ENCODE results near the gene GNPTG. TPM values are rescaled to one million over a fixed set of nuclear protein-coding genes. Genes with fewer than 3 reads are reported as not detected.

The GNPTG gene
- total and polyA plus RNA-seq, 2 of the 13 experiments (the other 11 are each of a cell fraction or from before 2014, with no cell fraction given), result 22.7 to 71.1 TPM

GRCh38 chr16:1379304-1380076, 27.8 kb downstream of the GNPTG start (continued):
- TF ChIP-seq ZBTB1 (CRISPR knock-in tag; IDR thresholded peaks at IDR 0.05; ENCODE audit: borderline replicate concordance) (no peak), ZNF484 (CRISPR knock-in tag; IDR thresholded peaks at IDR 0.05; ENCODE audit: borderline replicate concordance, low read depth) (no peak), MLXIP (CRISPR knock-in tag; IDR thresholded peaks at IDR 0.05; ENCODE audit: borderline replicate concordance) (no peak), CREB3 (CRISPR knock-in tag; IDR thresholded peaks at IDR 0.05) (0 out of 2 replicates have a peak, but pooled peaks have one; percentile 57), ZFP36L1 (CRISPR knock-in tag; IDR thresholded peaks at IDR 0.05) (0 out of 2 replicates have a peak, but pooled peaks have one; percentile 18), ZNF547 (CRISPR knock-in tag; IDR thresholded peaks at IDR 0.05) (no peak), HNRNPK (IDR thresholded peaks at IDR 0.05; ENCODE audit: low read depth, low read length, poor library complexity, severe bottlenecking) (no peak), ZNF563 (CRISPR knock-in tag; IDR thresholded peaks at IDR 0.05) (0 out of 2 replicates have a peak, but pooled peaks have one; percentile 60), MXD3 (CRISPR knock-in tag; IDR thresholded peaks at IDR 0.05) (no peak), THYN1 (CRISPR knock-in tag; IDR thresholded peaks at IDR 0.05; ENCODE audit: borderline replicate concordance, low read depth) (no peak), ZNF768 (CRISPR knock-in tag; IDR thresholded peaks at IDR 0.05) (peak; percentile 38; the same call in 1 of the 2 replicates), MAF1 (CRISPR knock-in tag; IDR thresholded peaks at IDR 0.05; ENCODE audit: borderline replicate concordance) (no peak), ZNF12 (CRISPR knock-in tag; IDR thresholded peaks at IDR 0.05) (no peak), ZNF468 (CRISPR knock-in tag; IDR thresholded peaks at IDR 0.05) (0 out of 2 replicates have a peak, but pooled peaks have one; percentile 40)
- TF ChIP-seq, protein P1, sequence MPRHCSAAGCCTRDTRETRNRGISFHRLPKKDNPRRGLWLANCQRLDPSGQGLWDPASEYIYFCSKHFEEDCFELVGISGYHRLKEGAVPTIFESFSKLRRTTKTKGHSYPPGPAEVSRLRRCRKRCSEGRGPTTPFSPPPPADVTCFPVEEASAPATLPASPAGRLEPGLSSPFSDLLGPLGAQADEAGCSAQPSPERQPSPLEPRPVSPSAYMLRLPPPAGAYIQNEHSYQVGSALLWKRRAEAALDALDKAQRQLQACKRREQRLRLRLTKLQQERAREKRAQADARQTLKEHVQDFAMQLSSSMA (CRISPR knock-in tag; IDR thresholded peaks at IDR 0.05), result no peak
- TF ChIP-seq, protein P2, sequence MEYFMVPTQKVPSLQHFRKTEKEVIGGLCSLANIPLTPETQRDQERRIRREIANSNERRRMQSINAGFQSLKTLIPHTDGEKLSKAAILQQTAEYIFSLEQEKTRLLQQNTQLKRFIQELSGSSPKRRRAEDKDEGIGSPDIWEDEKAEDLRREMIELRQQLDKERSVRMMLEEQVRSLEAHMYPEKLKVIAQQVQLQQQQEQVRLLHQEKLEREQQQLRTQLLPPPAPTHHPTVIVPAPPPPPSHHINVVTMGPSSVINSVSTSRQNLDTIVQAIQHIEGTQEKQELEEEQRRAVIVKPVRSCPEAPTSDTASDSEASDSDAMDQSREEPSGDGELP (IDR thresholded peaks at IDR 0.05; ENCODE audit: borderline replicate concordance, low read depth), result no peak
- TF ChIP-seq, protein P3, sequence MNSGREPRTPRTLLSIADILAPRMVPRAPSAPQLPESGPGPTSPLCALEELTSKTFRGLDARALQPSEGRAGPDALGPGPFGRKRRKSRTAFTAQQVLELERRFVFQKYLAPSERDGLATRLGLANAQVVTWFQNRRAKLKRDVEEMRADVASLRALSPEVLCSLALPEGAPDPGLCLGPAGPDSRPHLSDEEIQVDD (CRISPR knock-in tag; IDR thresholded peaks at IDR 0.05; ENCODE audit: borderline replicate concordance), result no peak
- TF ChIP-seq, protein P4, sequence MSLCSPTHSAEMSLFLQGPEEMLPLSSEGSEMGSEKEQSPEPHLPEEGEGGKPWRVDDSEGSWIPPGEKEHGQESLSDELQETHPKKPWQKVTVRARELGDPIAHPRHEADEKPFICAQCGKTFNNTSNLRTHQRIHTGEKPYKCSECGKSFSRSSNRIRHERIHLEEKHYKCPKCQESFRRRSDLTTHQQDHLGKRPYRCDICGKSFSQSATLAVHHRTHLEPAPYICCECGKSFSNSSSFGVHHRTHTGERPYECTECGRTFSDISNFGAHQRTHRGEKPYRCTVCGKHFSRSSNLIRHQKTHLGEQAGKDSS (CRISPR knock-in tag; IDR thresholded peaks at IDR 0.05; ENCODE audit: borderline replicate concordance, low read depth), result no peak
